Amniotic epithelial cell (primary cell): ENCODE results near the gene PCNA.

Source experiments
- DNase-seq: peaks from one replicate; pipeline ENCODE4 v3.0.0-alpha.2; 2010; ENCODE audit warnings: low read depth

The PCNA gene

GRCh38 chr20:5065166-5065878, 54.4 kb downstream of the PCNA start:
- DNase-seq = peak; percentile 57
